Measurements from ENCODE around the gene CHST15. TPM values are rescaled to one million over a fixed set of nuclear protein-coding genes. Genes with fewer than 3 reads are reported as not detected.

The CHST15 gene
- polyA plus RNA-seq, 1 experiment: 6.2 TPM

- CTCF ChIA-PET: no interaction called here
- no peak for TF ChIP-seq CTCF (IDR thresholded peaks at IDR 0.05; ENCODE audit: insufficient read depth, low read depth, low read length)
Observed at GRCh38 chr10:124014416-124015154, 78.8 kb downstream of the CHST15 start.

GRCh38 chr10:124013916-124014315 lies 79.5 kb downstream of the CHST15 start:
- no peak for DNase-seq (ENCODE audit: low read depth)
- no peak for TF ChIP-seq CTCF (IDR thresholded peaks at IDR 0.05; ENCODE audit: insufficient read depth, low read depth, low read length)
- H3K27me3 ChIP-seq (ENCODE audit: control insufficient read depth, insufficient read depth, low read length): no peaks in the 10 kb centered on the region
- CTCF ChIA-PET: no interaction called here
- no peaks in the 10 kb centered on the region for H3K36me3 ChIP-seq (ENCODE audit: control insufficient read depth, insufficient read depth, low read length)
- POLR2A ChIA-PET: no interaction called here
- no peak overlapping the region for H3K4me3 ChIP-seq (ENCODE audit: low read depth, low read length)

More at GRCh38 chr10:124014416-124015154, 78.8 kb downstream of the CHST15 start:
- H3K27me3 ChIP-seq (ENCODE audit: control insufficient read depth, insufficient read depth, low read length): no peaks in the 10 kb centered on the region
- POLR2A ChIA-PET: interaction anchor here (0.6 kb wide), 1 partner anchor 1950 kb away, joined by 6 read pairs; no protein-coding TSS in a partner anchor
- DNase-seq (ENCODE audit: low read depth): no peak
- no peak overlapping the region for H3K4me3 ChIP-seq (ENCODE audit: low read depth, low read length)
- H3K36me3 ChIP-seq (ENCODE audit: control insufficient read depth, insufficient read depth, low read length): no peaks in the 10 kb centered on the region

GRCh38 chr10:124012991-124013390 lies 80.4 kb downstream of the CHST15 start:
- H3K4me3 ChIP-seq (ENCODE audit: low read depth, low read length): no peak overlapping the region
- peaks cover 2% of the 10 kb centered on the region; the same call in 1 of the 2 replicates for H3K36me3 ChIP-seq (ENCODE audit: control insufficient read depth, insufficient read depth, low read length)
- no peaks in the 10 kb centered on the region for H3K27me3 ChIP-seq (ENCODE audit: control insufficient read depth, insufficient read depth, low read length)
- CTCF ChIA-PET: no interaction called here
- POLR2A ChIA-PET: no interaction called here
- TF ChIP-seq CTCF (IDR thresholded peaks at IDR 0.05; ENCODE audit: insufficient read depth, low read depth, low read length): no peak
- DNase-seq (ENCODE audit: low read depth): no peak

GRCh38 chr10:124012583-124012982 lies 80.8 kb downstream of the CHST15 start:
- DNase-seq (ENCODE audit: low read depth): no peak
- H3K27me3 ChIP-seq (ENCODE audit: control insufficient read depth, insufficient read depth, low read length): no peaks in the 10 kb centered on the region
- ChIA-PET POLR2A (no interaction called here), CTCF (interaction anchor here (1.5 kb wide), 1 partner anchor 377 kb away, joined by 4 read pairs; no protein-coding TSS in a partner anchor)
- no peak overlapping the region for H3K4me3 ChIP-seq (ENCODE audit: low read depth, low read length)
- no peak for TF ChIP-seq CTCF (IDR thresholded peaks at IDR 0.05; ENCODE audit: insufficient read depth, low read depth, low read length)
- peaks cover 2% of the 10 kb centered on the region; the same call in 1 of the 2 replicates for H3K36me3 ChIP-seq (ENCODE audit: control insufficient read depth, insufficient read depth, low read length)

- no peaks in the 10 kb centered on the region for H3K27me3 ChIP-seq (ENCODE audit: control insufficient read depth, insufficient read depth, low read length)
- ChIA-PET POLR2A (no interaction called here), CTCF (interaction anchor here (0.9 to 1.5 kb wide), 2 partner anchors 17 to 377 kb away, joined by 3 to 4 read pairs; no protein-coding TSS in a partner anchor)
- no peak overlapping the region for H3K4me3 ChIP-seq (ENCODE audit: low read depth, low read length)
- TF ChIP-seq CTCF (IDR thresholded peaks at IDR 0.05; ENCODE audit: insufficient read depth, low read depth, low read length): no peak
- DNase-seq (ENCODE audit: low read depth): no peak
- peaks cover 2% of the 10 kb centered on the region; the same call in 1 of the 2 replicates for H3K36me3 ChIP-seq (ENCODE audit: control insufficient read depth, insufficient read depth, low read length)
Observed at GRCh38 chr10:124012066-124012465, 81.3 kb downstream of the CHST15 start.

All from BJ (cell line).